ENCODE measurements around the gene PQBP1. TPM values are rescaled to one million over a fixed set of nuclear protein-coding genes. Genes with fewer than 3 reads are reported as not detected.

The PQBP1 gene
- total RNA-seq, 4 donors from 2014 or later, result 47.8 to 79.8 (median 69.4) TPM

DNA sequence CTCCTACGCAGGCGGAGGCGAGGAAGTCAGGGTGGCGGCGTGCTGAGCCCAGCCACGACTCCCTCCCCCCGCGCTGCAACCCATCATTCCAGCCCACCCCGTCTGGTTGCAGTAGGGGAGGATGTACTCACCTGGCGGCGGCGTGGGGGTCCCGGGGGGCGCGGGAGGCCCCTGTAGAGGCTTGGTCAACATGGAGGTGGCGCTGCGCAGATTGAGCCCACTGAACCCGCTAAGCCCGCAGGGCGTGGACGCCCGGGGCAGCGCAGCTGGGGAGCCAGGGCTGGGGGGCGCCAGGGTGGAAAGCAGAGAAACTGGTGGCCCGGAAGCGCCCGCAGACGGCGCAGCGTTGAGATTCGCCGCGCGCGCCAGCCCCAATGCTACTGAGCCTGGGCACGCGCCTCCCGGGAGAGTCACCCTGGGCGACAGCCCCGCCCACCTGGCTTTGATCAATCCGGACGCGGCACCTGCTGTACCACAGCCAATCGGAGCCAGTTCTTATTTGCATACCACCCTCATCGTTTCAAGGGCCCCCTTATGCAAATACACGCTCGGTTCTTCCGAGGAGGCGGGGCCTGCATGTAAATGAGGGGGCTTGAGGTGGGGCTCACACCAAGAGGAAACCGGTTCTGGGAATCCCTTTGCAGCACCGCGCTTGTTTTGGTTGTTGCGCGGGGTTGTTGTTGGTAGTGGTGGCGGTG lies 21.1 kb downstream of the PQBP1 start, which contains the start of gene PIM2:
Gene PIM2, minus strand, starts transcription at position 382 of the 698 bp plus-strand sequence. Its CDS starts 190 bp downstream, at position 192.
- peak within 1 kb of the TSS; percentile 64 for H3K4me3 ChIP-seq
- 33% methylated on average over 6 of the region's 55 CpGs; no CpG with 5 or more reads in 1 of the 2 donors for WGBS, 2 donors (ENCODE audit: low coverage in 1 of 2)
- H3K4me1 ChIP-seq, result peaks cover 0 to 30% (median 7%) of the 10 kb centered on the region in 3 donors
- H3K27me3 ChIP-seq, result no peaks in the 10 kb centered on the region
- peaks cover 0 to 33% of the 10 kb centered on the region in 2 donors for H3K36me3 ChIP-seq
- no peaks in the 10 kb centered on the region for H3K9me3 ChIP-seq
- H3K27ac ChIP-seq, result peak within 1 kb of the TSS; percentile 79 to 88 (median 86)
- peak; percentile 91 for ATAC-seq
- TF ChIP-seq POLR2AphosphoS5 (IDR thresholded peaks at IDR 0.05) (peak; percentile 83), EP300 (IDR thresholded peaks at IDR 0.05) (no peak), POLR2A (IDR thresholded peaks at IDR 0.05) (peak; percentile 79 to 80)
- TF ChIP-seq, protein P1, sequence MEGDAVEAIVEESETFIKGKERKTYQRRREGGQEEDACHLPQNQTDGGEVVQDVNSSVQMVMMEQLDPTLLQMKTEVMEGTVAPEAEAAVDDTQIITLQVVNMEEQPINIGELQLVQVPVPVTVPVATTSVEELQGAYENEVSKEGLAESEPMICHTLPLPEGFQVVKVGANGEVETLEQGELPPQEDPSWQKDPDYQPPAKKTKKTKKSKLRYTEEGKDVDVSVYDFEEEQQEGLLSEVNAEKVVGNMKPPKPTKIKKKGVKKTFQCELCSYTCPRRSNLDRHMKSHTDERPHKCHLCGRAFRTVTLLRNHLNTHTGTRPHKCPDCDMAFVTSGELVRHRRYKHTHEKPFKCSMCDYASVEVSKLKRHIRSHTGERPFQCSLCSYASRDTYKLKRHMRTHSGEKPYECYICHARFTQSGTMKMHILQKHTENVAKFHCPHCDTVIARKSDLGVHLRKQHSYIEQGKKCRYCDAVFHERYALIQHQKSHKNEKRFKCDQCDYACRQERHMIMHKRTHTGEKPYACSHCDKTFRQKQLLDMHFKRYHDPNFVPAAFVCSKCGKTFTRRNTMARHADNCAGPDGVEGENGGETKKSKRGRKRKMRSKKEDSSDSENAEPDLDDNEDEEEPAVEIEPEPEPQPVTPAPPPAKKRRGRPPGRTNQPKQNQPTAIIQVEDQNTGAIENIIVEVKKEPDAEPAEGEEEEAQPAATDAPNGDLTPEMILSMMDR (IDR thresholded peaks at IDR 0.05), result no peak

DNA sequence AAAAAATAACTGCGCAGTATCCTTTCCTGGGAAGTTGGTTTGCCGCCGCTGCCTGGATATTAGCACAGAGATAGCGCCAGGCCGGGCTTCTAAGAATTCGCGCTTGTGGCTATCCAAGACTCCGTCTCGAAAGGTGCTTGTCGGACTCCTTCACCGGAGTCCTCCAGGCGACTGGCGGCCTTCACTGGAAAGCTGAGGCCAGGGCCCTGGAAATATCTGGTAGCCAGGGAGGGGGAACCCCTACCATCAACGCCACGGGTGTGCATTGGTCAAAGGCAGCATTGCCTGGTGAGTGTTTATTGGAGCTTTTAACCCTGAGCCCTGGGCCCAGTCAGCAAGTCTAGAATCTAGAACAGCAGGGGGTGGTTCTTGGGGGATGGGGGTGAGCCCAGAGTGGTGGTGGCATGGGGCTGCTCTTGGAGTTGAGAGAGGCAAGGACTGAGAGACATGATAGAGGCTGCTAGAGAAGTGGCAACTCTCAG lies 21.7 kb downstream of the PQBP1 start:
- H3K36me3 ChIP-seq, result peaks cover 0 to 33% of the 10 kb centered on the region in 2 donors
- H3K4me3 ChIP-seq, result peak overlapping the region; percentile 64
- no peaks in the 10 kb centered on the region for H3K27me3 ChIP-seq
- H3K27ac ChIP-seq, result peak overlapping the region; percentile 57 to 88 (median 86)
- no peaks in the 10 kb centered on the region for H3K9me3 ChIP-seq
- 37% methylated on average over 10 of the region's 15 CpGs; no CpG with 5 or more reads in 1 of the 2 donors for WGBS, 2 donors (ENCODE audit: low coverage in 1 of 2)
- ATAC-seq, result peak; percentile 20
- TF ChIP-seq, protein P1 (IDR thresholded peaks at IDR 0.05), result no peak
- TF ChIP-seq EP300 (IDR thresholded peaks at IDR 0.05) (no peak), POLR2A (IDR thresholded peaks at IDR 0.05) (no peak), POLR2AphosphoS5 (IDR thresholded peaks at IDR 0.05) (no peak)
- peaks cover 0 to 30% (median 7%) of the 10 kb centered on the region in 3 donors for H3K4me1 ChIP-seq

DNA sequence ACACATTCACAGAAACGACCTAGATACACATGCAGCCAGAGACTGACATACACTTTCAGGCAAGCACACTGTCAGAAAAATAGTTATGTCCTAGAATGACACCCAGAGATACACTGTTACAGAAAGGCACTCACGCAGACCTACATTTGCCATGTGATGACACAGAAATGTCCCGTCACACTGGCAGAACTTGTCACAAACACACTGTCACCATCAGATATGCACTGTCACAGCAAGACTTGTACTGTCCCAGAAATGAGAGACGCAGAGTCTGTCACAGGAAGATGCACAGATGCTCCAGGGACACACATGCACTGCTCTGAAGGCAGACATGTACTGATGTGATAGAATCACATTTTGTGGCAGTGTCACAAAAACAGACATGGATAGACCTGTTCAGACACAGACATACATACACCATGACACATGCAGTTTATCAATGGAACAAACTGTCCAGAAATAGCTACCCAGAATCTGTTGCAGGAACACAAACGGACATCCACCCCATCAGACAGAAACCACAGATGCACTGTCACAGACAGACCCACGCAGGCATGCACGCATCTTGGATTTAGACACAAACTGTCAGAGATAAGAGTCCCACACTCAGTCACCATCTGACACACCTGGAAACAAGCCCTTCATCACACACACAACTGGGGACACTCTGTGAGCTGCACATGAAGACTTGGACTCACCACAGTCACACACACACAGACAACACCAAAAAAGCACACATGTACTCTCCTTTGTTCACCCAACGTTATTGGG lies 22.4 kb downstream of the PQBP1 start:
- TF ChIP-seq, protein P1 (IDR thresholded peaks at IDR 0.05), result no peak
- TF ChIP-seq POLR2A (IDR thresholded peaks at IDR 0.05) (no peak), POLR2AphosphoS5 (IDR thresholded peaks at IDR 0.05) (no peak), EP300 (IDR thresholded peaks at IDR 0.05) (no peak)
- WGBS, 2 donors (ENCODE audit: low coverage in 1 of 2), result 18 to 70% methylated on average over 4 to 6 of the region's 8 CpGs
- H3K4me3 ChIP-seq, result no peak overlapping the region

GRCh38 chrX:48920718-48921104 lies 23.0 kb downstream of the PQBP1 start:
- Histone ChIP-seq H3K4me1 (peaks cover 0 to 30% (median 7%) of the 10 kb centered on the region in 3 donors), H3K9me3 (no peaks in the 10 kb centered on the region), H3K27me3 (no peaks in the 10 kb centered on the region), H3K4me3 (no peak overlapping the region), H3K36me3 (peaks cover 0 to 36% of the 10 kb centered on the region in 2 donors), H3K27ac (no peak overlapping the region)
- ATAC-seq, result no peak
- WGBS, 2 donors (ENCODE audit: low coverage in 1 of 2), result 83 to 94% methylated on average over 1 to 4 of the region's 4 CpGs
- TF ChIP-seq POLR2A (IDR thresholded peaks at IDR 0.05) (no peak), EP300 (IDR thresholded peaks at IDR 0.05) (no peak)

More for the DNA sequence above, 22.4 kb downstream of the PQBP1 start:
- H3K9me3 ChIP-seq, result no peaks in the 10 kb centered on the region
- peaks cover 0 to 30% (median 7%) of the 10 kb centered on the region in 3 donors for H3K4me1 ChIP-seq
- peak overlapping the region in 3 of 4 donors; percentile 83 to 88 (median 88) for H3K27ac ChIP-seq
- no peak for ATAC-seq
- H3K27me3 ChIP-seq, result no peaks in the 10 kb centered on the region
- peaks cover 0 to 31% of the 10 kb centered on the region in 2 donors for H3K36me3 ChIP-seq

GRCh38 chrX:48923771-48924170 lies 26.0 kb downstream of the PQBP1 start:
- no peaks in the 10 kb centered on the region for H3K9me3 ChIP-seq
- no peaks in the 10 kb centered on the region for H3K27me3 ChIP-seq
- no peak for TF ChIP-seq POLR2AphosphoS5 (IDR thresholded peaks at IDR 0.05)
- TF ChIP-seq EP300 (IDR thresholded peaks at IDR 0.05), result no peak
- TF ChIP-seq POLR2A (IDR thresholded peaks at IDR 0.05), result no peak
- TF ChIP-seq, protein P1 (IDR thresholded peaks at IDR 0.05), result no peak
- no peak overlapping the region for H3K4me3 ChIP-seq
- no peak overlapping the region for H3K27ac ChIP-seq
- whole genome bisulfite sequencing, 2 donors (ENCODE audit: low coverage in 1 of 2), result no CpG with 5 or more reads among the region's 13 CpGs
- H3K4me1 ChIP-seq, result peaks cover 0 to 11% (median 0%) of the 10 kb centered on the region in 3 donors
- no peak for ATAC-seq
- peaks cover 0 to 59% of the 10 kb centered on the region in 2 donors for H3K36me3 ChIP-seq

Measured in gastroesophageal sphincter (tissue), 4 donors.